C1 segment of cervical spinal cord (tissue), 14 donors: ENCODE measurements around the gene SLC25A33.
A peak's percentile ranks its signal among the peaks of the same experiment; 100 is the strongest.

Source experiments
- DNase-seq, 14 donors: peaks; one replicate each; lab custom pipeline; 2025; lab: John Stamatoyannopoulos, UW

The SLC25A33 gene

DNA sequence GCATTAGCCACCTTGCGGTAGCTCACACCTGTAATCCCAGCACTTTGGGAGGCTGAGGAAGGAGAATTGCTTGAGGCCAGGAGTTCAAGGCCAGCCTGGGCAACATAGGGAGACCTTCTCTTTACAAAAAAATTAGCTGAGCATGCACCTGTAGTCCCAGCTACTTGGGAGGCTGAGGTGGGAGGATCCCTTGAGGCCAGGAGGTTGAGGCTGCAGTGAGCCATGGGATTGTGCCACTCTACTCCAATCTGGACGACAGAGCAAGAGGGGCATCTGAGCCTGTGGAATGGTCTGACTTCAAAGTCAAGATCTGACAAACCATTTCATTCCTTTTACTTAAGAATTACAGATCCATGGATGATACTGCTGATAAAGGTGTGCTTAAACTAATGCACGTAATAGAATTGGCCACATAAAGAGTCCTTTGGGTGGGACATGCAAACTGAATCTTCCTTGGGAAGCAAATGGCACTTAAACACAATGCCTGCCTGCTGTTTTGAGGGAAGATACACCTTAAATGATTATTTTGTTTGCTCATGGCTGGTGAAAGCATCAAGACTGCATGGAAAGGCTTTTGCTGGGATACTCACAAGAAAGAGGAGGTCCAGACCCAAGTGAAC, 47.0 kb downstream of the SLC25A33 start:
- DNase-seq = no peak

DNA sequence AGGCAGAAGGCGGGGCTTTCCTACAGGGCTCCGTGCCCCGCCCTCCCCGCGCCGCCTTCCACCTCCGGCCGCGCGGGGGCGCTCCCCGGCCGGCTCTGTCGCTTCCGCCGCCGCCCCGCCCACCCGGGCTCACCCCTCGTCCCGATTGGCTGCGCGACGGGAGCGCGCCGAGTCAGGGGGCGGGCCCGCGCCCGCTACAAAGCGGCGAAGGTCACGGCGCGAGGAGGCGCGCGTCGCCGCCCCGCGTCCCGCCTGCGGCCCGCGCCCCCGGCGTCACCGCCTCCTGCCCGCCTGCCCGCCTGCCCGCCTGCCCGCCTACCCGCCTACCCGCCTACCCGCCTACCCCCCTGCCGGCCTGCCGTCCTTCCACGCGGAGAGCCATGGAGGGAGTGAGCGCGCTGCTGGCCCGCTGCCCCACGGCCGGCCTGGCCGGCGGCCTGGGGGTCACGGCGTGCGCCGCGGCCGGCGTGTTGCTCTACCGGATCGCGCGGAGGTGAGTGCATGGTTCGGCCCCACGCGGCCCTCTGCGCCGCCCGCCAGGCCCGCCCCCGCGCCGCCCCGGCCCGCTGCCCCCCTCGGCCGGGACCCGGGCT, 49.4 kb downstream of the SLC25A33 start, which contains the start of gene TMEM201:
TSS of gene TMEM201 (plus strand) at position 361 of the 593 bp plus-strand sequence. CDS start at position 381, 20 bp downstream.
- DNase-seq = peak; percentile 35 to 97 (median 83)

GRCh38 chr1:9589144-9589718, 50.0 kb downstream of the SLC25A33 start:
- peak in 3 of 14 donors; percentile 16 to 54 (median 41) for DNase-seq

- no peak for DNase-seq
Observed at GRCh38 chr1:9589719-9590157, 50.5 kb downstream of the SLC25A33 start.

DNA sequence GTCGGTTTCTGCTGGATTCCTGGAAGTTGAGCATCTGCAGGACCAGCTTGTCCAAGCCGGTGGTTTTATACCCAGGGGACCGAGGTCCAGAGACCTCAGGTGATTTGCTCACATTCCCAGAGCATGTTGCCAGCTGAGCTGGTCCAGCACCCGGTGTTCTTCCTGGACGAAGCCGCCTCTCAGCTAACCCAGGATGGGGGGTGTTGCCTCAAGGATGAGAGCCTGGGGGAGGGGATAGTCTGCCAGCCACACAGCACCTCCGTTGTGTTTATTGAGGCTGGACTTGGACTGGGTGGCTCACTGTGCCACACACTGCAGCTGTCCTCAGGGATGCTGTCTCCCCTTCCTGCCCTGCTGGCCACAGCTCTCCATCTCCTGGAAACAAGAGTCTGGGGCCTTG, 50.9 kb downstream of the SLC25A33 start:
- no peak for DNase-seq

- peak in 3 of 14 donors; percentile 10 to 40 (median 18) for DNase-seq
Observed at GRCh38 chr1:9590945-9591668, 51.8 kb downstream of the SLC25A33 start.

GRCh38 chr1:9591669-9592509, 52.6 kb downstream of the SLC25A33 start:
- DNase-seq = peak in 2 of 14 donors; percentile 17 to 40

DNA sequence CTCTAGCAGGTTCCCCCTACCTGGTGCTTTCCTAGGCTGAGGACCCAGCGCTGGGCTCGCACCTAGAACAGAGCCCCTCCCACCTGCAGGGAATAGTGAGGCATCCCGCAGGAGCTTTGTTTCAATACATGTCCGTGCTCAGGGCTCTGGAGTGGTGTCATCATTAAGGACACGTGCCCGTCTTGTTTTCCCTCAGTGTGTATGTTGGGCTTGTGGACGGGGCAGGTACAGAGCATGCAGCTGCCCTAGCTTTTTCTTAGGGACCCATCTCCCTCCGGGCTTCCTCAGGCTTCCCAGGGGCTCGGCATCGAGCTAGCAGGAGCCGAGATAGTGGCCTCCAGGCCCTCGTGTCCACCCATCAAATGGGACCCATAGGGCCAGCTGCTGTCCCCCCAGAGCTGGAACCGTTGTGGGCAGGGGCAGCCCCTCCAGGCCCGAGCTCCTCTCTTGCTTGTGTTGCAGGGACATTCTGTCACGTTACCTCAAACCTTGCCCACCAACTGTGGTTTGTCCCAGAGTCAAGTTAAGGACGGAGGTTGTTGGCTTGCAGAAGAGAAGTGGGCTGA, 53.3 kb downstream of the SLC25A33 start:
- no peak for DNase-seq

DNA sequence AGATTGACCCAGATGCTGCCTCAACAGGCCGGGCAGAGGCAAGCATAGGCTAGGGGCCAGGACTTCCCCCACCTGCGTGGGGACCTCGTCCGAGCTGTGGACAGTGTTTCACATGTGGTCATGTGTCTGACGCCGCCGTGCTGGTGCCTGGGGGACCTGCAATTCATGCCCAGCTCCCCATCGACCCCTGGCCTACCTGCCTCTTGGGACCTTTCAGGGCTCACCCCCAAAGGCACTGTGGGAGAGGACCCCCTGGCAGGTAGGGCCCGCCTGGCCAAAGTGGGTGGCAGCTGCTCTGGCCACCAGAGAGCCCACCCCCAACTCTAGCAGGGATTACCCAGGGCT, 53.9 kb downstream of the SLC25A33 start:
- DNase-seq = no peak

GRCh38 chr1:9593492-9594465, 54.5 kb downstream of the SLC25A33 start:
- DNase-seq = peak in 9 of 14 donors; percentile 10 to 67 (median 28)

DNA sequence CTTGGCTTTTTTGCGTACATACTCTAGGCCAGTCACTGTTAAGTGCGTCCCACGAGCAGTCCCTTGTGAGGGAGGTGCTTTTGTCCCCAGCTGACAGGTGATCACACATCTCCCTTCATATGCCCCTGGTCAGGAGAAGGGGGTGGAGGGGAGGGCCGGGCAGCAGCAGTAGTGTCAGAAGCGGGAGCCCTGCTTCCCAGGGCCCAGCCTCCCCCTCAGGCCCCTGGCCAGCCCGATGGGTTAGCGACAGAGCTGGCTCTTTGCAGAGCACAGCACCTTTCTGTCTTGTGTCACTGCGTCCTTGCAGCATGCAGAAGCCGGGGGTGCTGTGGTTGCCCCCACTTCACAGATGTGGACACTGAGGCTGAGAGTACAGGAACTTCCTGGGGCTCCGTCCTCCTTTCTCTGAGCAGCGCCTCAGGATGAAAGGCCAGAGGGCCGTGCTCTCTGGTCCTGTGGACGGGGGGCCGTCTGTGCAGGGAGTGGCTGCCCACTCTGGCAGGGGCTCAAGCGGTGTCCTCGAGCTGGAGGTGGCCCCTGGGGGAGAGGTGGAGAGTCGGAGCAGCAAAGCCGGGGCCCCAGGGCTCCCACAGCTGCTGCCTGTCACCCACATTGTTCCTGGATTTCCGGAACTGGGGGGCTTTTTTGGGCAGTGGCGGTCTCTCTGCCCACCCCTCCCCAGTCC, 55.3 kb downstream of the SLC25A33 start:
- DNase-seq = no peak

- DNase-seq = no peak
Observed at GRCh38 chr1:9595156-9595967, 56.1 kb downstream of the SLC25A33 start.

DNA sequence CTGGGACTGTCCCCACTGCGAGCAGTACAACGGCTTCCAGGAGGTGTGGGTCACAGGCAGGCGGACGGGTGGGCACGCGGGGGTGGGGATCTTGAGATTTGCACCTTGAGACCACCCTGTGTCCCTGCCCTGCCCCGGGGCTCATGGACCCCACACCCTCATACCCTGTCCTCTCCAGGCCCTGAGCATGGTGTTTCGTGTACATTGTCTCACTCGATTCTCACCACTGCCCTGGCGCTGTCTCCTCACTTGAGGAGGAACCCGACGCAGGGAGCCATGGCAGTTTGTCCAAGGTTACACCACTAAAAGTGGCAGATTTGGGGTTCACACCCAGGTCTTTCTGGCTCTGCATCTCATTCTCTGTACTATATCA, 56.7 kb downstream of the SLC25A33 start:
- DNase-seq = no peak

DNA sequence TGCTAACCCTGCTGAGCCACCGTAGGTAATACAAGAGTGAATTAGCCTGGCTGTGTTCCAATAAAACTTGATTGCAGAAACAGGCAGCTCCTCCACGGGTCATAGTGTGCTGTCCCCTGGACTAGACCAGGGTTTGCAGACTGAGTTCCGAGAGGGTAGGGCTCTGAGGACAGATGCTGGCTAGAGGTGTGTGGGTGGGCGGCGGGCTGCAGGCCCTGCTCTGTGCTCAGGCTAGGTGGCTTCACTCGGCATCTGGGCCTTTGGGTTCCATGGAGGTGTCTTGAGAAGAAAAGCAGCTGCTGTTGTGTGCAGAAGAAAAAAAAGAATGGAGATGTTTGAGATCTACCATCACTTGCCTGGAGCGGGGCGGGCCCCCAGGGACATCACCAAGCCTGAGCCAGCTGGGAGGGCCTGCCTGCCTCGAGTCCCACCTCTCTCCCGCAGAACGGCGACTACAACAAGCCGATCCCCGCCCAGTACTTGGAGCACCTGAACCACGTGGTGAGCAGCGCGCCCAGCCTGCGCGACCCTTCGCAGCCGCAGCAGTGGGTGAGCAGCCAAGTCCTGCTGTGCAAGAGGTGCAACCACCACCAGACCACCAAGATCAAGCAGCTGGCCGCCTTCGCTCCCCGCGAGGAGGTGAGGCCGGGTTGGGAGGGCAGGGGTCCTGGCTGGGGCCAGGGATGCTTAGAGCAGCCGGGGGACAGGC, 57.3 kb downstream of the SLC25A33 start:
- no peak for DNase-seq

GRCh38 chr1:9597361-9598315, 58.4 kb downstream of the SLC25A33 start:
- DNase-seq = no peak

DNA sequence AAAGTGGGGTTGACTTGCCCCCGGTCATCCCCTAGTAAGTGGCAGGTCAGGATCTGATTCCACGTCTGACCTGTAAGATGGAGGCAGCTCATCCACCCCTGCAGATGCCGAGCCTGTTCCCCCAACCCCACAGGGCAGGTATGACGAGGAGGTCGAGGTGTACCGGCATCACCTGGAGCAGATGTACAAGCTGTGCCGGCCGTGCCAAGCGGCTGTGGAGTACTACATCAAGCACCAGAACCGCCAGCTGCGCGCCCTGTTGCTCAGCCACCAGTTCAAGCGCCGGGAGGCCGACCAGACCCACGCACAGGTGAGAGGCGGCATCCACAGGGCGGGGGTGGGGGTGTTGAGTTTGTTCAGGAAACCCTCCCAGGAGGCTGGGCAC, 59.0 kb downstream of the SLC25A33 start:
- no peak for DNase-seq

DNA sequence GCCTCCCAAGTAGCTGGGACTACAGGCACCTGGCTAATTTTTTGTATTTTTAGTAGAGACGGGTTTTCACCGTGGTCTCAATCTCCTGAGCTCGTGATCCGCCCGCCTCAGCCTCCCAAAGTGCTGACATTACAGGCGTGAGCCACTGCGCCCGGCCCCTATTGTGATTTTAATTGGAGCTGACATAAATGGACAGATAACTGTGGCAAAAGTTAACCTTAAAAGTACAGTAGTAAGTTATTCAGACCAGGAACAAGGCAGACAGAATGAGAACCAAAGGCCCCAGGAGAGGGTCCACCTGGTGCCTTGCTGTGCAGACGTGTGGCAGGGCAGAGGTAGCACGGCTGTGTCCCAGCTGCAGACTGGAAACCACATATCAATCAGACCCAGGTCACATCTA, 60.5 kb downstream of the SLC25A33 start:
- DNase-seq = no peak
